ENCODE results near the gene DOCK3.

DOCK3 gene

DNA sequence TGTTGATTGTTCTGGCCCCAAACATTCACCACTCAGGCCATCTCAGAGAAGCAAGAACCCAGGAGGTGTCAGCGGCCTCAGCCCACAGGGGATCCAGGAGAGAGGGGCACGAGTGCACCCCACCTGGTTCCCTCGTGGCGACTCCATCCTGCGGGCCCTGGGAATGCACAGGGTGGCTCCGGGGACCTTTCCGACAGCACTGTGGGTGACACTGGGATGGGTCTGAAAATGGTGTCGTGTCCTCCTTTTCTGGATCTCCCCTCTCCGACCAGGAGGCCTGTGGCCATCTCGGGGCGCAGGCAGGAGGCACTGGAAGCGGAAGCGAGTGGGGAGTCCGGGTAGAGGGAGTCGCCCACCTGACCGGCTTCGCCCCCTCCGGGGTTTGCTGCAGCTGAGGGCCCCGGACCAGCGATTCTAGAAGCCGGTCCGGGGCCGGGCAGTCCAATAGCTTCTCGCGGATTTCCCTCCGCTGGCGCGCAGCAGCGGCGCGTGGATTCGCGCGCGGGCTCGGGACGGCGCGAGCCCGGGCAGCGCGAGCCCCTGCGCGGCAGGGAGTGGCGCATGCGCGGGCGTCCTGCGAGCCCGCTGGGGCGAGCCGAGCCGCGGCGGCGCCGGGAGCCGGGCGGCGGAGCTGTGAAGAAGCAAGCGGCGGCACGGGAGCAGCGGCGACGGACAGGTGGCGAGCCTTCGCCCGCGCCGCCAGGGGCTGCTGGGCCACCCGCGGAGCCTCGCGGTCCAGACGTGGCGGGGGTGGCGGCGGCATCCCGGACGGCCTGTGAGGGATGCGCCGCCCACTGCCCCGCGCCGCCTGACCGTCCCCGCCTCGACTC lies at the start of gene DOCK3:
Gene DOCK3 (plus strand): TSS at position 579 of the 830 bp plus-strand sequence. CDS start 337 bp downstream, outside the sequence.
- DNase-seq (ENCODE audit: low read depth in 2 of 2) = peak; percentile 50 to 52

DNA sequence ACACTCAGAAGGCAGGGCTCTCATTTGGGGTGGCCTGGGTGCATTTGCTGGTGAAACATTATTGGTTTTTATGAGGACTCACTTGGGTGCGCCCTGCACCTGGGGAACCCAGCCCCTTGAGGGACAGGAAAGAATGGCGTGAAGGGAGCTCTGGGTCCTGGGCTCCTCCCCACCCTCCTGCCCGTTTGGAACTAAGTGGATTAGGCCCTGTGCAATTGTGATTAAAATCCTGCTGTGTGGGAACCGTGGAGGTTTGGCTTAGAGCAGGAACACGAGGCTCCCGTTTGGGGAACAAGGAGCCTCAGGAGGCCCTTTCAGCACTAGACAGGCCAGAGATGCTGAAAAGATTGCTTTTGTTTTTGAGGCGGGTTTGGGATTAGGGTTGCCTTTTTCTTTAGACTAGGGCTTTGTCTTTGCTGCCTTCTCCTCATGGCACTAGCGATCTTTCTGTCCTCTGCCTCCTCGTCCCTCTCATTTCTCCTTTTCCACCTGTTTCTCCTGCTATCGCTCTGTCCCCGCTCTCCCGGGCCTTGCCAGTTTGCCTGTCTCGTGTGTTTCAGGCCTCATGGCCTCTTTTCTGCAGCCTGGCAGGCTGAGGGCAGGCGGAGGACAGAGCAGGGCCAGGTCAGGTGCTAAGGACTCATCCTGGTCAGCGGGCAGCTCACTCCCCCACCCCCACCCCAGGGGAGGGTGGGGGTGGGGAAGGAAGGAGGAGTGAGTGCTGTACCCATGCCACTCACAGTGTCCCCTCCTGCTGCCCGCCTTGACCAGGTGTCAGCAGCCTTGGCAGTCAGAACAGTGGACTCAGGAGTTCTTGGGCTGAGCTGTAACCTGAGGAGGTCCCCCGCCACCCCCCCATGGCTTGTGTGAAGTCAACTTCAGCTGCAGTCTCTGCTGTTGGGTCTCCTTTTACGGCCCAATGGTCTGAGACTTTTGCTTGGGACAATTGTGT lies 49.2 kb upstream of the DOCK3 start:
- no peak for DNase-seq (ENCODE audit: low read depth in 2 of 2)

DNA sequence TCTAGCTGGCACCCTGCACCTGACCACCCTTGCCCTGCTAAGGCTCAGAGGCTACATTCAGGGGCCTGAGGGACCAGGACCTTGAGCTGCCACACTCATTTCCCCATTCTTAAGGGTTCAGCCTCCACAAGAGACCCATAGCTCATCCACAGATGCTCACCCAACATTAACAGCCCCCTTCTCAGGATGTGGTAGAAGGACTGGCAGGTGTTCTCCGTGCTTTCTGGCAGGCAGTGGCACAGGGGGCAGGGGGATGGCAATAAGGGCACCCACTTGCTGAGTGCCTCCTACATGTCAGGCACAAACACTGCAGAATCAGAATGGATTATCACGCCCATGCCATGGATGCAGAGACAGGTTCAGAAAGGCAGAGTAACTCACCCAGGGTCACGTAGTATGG lies 48.3 kb upstream of the DOCK3 start:
- DNase-seq (ENCODE audit: low read depth in 2 of 2) = no peak

DNA sequence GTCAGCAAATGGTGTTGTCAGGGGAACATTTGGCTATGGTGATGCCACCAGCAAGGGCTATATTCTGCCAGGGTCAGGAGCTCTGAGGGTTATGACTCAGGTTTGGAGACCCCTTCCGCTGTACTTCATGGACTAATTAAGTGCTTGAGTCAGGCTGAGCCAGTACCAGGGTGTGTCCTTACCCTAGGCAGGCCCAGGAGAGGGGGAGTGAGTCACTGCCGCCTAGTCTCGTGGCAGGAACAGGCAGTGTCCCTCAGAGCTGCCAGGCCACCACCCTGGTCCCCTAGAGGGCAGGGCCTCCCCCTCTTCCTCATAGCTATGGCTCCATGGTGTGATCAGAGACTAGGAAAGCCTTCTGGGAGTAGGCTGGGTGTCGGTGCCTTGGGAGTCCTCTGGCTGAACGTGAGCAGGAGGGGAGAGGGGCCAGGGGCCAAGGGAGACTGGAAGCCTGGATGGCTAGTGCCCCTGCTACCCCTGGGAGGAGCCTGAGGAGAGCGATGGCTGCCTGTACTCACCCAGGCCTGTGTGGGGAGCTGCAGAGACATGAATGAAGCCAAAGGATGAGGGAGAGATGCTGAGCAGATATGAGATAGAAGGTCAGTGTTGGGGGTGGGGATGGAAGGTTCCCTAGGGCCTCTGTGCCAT lies 47.2 kb upstream of the DOCK3 start:
- DNase-seq (ENCODE audit: low read depth in 2 of 2) = no peak

DNA sequence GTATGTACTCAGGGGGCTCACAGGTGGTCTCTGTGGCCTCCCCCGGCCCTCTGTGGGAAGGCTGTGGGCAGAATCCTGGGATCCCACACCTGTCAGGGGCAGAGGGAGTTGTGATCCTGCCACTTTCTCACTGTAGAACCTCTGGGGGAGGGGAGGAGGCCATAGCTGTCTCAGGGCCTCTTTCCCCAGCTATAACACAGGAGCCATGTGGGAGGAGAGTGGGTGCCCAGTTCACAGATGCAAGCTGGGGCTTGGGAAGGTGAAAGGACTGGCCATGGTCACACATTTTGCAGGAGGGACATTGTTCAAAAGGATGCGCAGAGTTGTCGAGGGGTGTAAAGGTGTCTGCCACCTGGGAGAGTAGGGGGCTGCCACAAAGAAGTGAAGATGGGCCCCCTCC lies 46.1 kb upstream of the DOCK3 start:
- DNase-seq (ENCODE audit: low read depth in 2 of 2) = no peak

DNA sequence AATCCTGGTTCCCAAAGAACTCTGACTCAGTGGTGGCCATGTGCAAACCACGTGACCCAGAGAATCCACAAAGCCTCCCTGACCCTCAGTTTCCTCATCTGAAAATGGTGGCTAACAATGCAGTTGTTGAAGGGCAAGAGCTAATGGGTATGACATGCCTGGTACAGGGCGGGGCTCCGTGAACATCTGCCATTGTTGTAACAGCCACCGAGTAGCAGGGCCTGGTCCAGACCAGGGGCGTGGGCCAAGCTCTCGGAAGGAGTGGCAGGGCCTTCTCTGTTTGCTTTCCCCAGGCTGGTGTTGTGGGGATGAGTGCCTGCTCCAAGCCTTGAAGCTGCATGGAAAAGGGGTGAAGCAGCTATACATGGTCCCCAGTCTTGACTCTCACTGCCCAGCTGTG lies 44.3 kb upstream of the DOCK3 start:
- DNase-seq (ENCODE audit: low read depth in 2 of 2) = no peak

- DNase-seq (ENCODE audit: low read depth in 2 of 2) = no peak
Measured at GRCh38 chr3:50630877-50631276, 43.9 kb upstream of the DOCK3 start.

GRCh38 chr3:50632450-50632849 lies 42.3 kb upstream of the DOCK3 start:
- no peak for DNase-seq (ENCODE audit: low read depth in 2 of 2)

DNA sequence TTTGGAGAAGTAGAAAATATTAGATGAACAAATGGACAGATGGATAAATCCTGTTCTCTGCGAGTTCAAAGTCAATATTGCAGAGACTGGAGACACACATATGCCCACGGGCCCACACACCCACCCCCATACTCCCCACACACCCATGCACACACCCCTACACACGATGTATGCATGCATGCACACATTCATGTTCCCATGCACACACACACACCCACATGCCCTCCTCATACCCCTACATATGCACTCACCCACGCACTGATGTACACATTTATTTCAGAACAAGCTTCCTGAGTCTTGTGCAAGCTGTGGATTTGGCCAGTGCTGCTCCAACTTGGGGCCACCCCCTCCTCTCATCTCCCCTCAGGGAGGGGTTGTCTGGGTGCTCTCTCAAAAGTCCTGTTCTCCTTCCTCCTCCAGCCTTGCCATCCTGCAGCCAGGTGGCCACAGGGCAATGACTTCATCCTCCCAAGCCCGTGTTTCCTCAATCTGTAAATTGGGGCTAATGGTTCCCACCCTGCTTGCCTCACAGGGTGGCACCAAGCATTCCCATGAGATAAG lies 41.4 kb upstream of the DOCK3 start:
- no peak for DNase-seq (ENCODE audit: low read depth in 2 of 2)

DNA sequence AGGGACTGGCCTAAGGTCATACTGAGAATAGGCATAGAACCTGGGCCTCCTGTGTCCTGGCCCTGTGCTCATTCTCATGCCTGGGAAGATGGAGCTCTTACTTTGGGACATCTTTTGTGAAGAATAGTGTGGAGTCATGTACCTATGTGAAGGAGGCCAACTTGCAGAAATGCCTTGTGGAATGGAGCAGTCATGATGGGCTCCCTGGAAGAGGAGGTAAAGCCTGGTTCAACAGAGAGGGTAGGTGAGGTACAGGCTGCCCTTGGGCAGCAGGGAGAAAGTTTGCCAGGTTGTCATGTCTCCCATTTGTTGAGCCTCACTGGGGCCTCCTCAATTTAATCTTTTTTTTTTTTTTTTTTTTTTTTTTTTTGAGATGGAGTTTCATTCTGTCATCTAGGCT lies 39.7 kb upstream of the DOCK3 start:
- no peak for DNase-seq (ENCODE audit: low read depth in 2 of 2)

GRCh38 chr3:50637011-50637410 lies 37.7 kb upstream of the DOCK3 start:
- no peak for DNase-seq (ENCODE audit: low read depth in 2 of 2)

DNA sequence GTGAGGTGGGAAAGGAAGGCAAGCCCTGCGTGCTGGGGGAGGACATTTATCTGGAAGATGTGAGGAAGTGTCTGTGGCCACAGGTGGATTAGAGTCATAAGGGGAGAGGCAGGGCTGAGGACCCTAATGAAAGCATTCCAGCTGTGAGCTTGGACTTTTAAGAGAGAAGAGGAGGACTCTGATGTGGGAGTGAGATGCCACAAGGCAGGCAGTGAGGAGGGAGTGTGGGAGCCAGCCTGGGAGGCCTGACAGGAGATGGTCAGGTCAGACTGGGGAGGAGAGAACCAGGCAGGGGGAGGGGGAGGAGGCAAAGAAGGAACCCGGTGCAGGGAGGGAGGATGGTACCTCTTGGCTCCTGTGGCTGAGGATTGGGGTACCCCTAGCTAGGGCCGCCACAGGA lies 36.8 kb upstream of the DOCK3 start:
- DNase-seq (ENCODE audit: low read depth in 2 of 2) = no peak

- DNase-seq (ENCODE audit: low read depth in 2 of 2) = no peak
Measured at GRCh38 chr3:50639055-50639494, 35.7 kb upstream of the DOCK3 start.

- no peak for DNase-seq (ENCODE audit: low read depth in 2 of 2)
Measured at GRCh38 chr3:50642382-50642781, 32.3 kb upstream of the DOCK3 start.

- no peak for DNase-seq (ENCODE audit: low read depth in 2 of 2)
Measured at GRCh38 chr3:50644561-50644960, 30.2 kb upstream of the DOCK3 start.

GRCh38 chr3:50645378-50645777 lies 29.3 kb upstream of the DOCK3 start:
- DNase-seq (ENCODE audit: low read depth in 2 of 2) = no peak

- DNase-seq (ENCODE audit: low read depth in 2 of 2) = no peak
Measured at GRCh38 chr3:50648313-50648712, 26.4 kb upstream of the DOCK3 start.

DNA sequence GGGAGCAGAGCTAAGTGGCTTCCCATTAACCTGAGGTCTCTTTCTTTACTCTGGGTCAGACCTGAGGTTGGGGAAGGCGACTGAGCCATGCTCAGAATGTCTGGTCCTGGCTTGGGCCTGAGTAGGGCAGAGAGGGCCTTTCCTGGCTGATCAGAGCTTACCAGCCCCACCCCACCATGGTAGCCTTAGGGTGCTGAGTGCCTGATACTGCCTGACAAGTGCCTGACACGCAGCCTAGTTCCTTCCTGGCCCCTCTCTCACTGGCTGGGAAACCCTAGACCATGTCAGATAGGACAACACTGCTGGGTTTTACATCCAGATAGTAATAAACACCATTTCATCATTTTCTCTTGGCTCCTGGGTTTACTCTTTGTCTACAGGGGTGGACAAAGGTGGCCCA lies 25.8 kb upstream of the DOCK3 start:
- no peak for DNase-seq (ENCODE audit: low read depth in 2 of 2)

- no peak for DNase-seq (ENCODE audit: low read depth in 2 of 2)
Measured at GRCh38 chr3:50649451-50649931, 25.2 kb upstream of the DOCK3 start.

GRCh38 chr3:50650018-50650417 lies 24.7 kb upstream of the DOCK3 start:
- no peak for DNase-seq (ENCODE audit: low read depth in 2 of 2)

DNA sequence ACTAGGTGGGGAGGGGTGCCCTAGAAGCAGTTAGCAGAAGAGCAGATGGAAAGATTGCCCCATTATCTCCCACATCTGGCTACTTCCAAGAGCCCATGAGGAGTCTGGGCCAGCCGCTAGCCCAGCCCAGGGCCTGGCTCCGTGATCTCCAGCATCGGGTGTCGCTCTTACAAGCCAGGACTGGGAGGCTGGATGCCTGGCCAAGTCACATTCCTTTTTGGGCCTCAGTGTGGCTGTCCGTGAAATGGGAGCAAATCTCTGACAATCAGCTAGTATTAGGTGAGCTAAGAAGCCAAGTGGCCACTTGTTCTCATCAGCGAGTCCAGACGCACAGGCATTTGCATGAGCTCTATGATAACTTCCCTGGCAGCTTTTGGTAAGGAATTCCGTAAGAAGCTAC lies 23.3 kb upstream of the DOCK3 start:
- DNase-seq (ENCODE audit: low read depth in 2 of 2) = no peak

Data from stimulated activated CD4-positive, alpha-beta T cell treated with anti-CD3 and anti-CD28 coated beads, Interleukin-4, amount 100 ng/mL, for 48 hours (primary cell).